Activated gamma-delta T cell treated with Interleukin-2 at 50 U/mL for 16 hours (primary cell): Measurements from ENCODE around the gene COQ8A.
"Not testable (repeated sequence)": the region's sequence is repeated elsewhere in the genome, so short reads cannot be mapped to it uniquely, and the experiment has no call there.

Source experiments
- DNase-seq: peaks from one replicate; pipeline ENCODE4 v3.0.0-alpha.2; 2020

Gene COQ8A

DNA sequence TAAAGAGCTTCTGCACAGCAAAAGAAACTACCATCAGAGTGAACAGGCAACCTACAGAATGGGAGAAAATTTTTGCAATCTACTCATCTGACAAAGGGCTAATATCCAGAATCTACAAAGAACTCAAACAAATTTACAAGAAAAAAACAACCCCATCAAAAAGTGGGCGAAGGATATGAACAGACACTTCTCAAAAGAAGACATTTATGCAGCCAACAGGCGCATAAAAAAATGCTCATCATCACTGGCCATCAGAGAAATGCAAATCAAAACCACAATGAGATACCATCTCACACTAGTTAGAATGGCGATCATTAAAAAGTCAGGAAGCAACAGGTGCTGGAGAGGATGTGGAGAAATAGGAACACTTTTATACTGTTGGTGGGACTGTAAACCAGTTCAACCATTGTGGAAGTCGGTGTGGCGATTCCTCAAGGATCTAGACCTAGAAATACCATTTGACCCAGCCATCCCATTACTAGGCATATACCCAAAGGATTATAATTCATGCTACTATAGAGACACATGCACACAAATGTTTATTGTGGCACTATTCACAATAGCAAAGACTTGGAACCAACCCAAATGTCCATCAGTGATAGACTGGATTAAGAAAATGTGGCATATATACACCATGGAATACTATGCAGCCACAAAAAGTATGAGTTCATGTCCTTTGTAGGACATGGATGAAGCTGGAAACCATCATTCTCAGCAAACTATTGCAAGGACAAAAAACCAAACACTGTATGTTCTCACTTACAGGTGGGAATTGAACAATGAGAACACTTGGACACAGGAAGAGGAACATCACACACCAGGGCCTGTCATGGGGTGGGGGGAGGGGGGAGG lies 10.6 kb upstream of the COQ8A start:
- not testable (repeated sequence) for DNase-seq

DNA sequence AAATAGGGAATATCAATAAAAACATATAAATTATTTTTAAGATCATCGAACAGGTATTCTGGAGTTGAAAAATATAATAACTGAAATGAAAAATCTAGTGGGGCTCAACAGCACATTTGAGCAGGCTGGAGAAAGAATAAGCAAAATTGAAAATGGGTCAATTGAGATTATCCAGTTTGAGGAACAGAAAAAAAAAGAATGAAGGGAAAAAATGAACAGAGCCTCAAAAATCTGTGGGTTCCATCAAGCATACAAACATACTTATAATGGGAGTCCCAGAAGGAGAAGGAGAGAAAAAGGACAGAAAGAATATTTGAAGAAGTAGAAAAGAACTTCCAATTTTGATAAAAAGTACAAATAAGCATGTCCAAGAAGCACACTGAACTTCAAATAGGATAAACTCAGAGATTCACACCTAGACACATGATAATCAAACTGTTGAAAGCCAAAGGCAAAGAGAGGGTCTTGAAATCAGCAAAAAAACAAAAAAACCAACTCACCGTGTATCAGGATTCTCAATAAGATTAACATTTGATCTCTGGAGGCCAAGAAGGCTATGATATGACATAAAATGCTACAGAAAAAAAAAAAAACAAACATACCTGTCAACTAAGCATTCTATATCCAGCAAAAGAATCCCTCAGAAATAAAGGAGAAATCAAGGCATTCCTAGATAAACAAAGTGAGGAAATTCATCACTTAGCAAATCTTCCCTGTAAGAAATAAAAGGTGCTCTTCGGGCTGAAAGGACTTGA lies 5.4 kb upstream of the COQ8A start:
- DNase-seq: no peak

DNA sequence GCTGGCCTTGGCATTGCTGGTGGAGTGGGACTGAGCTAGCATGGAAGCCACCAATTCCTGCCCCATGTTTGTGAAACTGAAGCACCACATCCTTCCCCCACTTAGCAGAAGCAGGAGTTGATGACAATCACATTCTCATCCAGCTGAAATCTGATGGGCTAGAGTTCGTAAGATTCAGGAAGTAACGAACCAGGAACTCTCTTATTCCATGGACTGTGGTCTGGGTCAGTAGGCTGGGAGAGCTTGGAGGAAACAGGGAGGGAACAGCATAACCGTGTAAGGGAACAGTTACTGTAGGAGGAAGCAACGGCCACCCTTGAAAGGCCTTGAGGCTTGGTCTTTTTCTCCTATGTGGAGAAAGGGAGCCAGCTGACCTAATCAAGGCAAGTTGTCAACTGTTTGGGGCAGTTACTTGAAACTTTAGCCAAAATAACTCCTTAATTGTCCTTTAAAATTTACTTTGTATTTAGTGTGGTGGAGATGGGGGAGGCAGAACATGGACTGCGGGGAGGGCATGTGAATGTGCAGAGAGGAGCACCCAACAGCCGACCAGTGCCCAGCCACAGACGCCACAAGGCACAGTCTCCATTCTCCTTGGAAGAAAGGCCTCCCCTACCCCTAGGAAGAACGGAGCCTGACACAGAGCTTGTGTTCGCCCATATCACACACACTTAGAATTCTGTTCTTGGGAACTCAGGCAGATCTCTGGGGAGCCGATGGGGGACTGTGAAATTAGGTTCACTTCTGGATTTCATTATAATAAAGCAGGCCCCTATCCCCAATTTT lies 2.0 kb upstream of the COQ8A start:
- no peak for DNase-seq

DNA sequence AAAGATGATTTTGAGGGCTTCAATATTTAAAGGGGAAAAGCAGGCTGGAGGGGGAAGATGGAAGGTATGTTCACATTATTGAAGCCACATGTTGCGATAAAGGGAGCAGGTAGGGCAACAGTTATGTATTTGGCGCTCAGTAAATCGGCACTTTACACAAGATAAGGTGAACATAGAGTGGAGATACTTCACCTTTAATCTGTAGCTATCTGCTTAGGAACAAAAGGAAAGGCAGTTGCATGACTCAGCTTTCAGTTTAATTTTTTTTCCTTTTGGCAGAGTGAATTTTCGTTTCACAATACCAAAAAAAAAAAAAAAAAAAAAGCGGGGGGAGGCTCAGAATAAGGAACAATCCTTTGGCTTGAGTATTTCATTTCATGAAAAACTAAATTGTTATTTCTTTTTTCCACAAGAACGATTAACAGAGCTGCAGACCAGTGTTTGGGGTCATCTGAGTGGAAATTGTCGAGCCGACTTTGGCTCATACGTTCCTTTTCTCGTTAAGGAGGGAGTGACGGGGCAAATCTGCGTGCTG lies 1.1 kb upstream of the COQ8A start:
- DNase-seq: no peak

DNA sequence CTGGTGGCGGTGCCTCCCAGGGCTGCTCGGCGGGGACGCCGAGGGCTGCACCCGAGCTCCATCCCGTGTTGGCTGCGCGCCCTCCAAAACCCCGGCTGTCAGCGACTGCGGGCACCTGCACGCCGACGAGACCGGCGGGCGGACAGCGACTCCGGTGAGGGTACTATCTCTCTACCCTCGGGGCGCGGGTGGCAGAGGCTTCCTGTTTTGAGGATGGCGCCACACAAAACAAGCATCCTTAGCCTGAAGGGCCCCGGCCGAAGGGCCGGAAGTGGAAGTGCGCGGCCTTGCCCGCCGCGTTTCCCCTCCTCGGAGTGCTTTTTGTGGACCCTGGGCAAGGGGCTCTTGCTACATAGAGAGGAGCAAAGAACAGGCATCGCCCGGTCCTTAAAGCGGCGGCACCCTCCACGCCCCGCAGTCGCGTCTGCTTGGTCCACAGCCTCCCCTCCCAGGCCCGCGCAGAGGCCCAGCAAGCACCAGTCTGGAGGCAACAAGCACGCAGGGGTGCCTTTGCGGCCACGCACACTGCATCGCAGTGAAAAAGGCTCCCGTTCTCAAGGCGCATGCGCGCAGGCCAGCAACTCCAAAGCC lies 561 bp upstream of the COQ8A start:
- peak; percentile 69 for DNase-seq

DNA sequence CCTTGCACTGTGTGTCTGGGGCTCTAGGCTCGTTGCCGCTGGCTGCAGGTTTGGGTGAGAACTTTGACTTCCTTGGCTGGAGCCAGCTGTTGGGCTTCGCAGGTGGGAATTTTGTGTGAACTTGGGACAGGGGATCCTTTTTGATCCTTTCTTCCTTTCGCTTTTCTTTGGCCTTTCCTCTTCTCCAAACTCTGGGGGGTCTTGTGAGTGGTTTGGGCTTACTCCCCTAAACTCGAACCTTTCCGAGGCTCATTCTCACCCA lies 643 bp downstream of the COQ8A start:
- DNase-seq: no peak

DNA sequence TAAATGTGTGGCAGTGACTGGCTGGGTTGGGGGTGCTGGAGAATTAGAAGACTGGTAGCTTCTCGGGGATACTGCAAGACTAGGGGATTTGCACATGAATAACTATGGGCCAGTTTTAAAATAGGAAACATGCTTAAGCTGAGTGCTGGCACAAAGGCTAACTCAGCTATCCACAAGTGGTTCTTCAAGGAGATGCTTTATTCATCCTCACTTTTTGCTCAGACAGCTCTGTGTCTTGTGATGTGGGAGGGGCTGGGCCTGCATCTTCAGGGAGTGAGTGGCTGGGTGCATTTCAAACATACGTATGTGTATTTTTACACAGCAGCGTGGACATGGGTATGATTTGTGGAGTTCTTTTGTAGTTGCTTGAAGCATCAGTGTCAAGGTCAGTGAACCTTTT lies 2.3 kb downstream of the COQ8A start:
- no peak for DNase-seq

DNA sequence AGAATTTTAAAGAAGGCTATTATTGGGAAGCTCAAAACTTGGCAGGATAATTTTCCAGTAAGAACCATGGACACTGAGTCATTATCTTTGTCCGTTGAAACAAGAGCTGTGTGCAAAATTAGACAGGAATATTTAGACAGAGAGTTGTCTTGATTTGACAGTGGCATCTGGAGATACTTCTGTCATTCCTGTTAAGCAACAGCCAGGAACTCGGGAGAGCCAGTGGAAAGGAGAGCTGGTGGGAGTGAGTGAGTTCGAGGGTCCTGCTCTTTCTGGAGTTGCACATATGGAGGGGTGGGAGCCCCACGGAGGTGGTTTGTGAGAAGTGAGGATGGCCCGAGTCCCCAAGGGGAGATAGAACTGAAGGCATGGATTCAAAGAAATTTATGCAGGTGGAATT lies 3.1 kb downstream of the COQ8A start:
- DNase-seq: no peak

DNA sequence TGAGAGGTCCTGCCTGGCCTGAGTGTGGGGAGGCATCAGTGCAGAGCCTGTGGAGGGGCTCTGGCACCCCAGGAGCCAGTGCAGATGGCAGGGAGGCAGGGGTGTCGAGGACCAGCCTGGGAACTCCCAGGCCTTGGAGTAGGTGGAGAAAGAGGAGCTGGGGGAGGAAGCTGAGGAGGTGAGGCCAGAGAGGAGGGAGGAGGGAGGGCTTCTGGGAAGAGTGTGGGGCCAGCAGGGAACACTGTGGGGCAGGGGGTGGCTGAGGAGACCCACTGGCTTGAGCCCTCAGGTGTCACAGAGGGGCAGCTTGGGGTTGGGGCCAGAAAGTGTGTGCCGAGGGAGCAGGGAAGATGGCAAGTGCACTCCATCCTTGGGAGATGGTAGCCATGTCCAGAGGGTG lies 3.8 kb downstream of the COQ8A start:
- DNase-seq: no peak

DNA sequence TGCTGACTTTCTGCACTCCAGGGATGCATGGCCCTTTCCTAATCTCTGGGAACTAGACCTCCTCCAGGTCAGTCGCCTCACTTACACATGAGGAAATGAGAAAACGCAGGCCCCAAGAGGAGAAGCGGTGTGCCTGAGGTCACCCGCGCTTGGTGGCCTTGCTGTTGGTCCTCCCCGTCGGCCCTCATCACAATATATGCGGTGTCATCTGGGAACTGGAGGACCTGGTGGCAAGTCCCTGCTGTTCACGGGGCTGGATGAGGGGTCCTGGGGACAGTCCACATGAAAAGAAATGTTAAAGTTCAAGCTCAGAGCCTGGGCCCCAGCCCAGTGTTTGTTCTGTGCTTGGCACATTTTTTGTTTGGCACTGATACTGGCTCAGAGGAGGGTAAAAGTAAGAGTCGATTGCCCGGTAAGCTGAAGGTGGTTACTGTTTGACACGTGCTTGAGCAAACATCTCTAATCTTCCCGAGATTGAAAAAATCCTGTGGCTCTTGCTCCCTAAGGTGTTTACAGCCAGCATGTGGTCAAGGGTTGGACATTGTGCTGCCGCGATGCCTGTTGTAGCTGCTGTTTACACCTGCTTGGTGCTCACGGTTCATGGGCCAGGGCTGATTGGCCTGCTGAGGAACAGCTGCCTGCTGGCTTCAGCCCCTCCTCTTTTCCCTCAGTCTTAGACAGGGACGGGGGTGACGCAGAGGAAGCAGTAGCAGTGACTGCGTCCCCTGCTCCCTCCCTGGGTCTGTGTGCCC lies 5.2 kb downstream of the COQ8A start:
- no peak for DNase-seq

DNA sequence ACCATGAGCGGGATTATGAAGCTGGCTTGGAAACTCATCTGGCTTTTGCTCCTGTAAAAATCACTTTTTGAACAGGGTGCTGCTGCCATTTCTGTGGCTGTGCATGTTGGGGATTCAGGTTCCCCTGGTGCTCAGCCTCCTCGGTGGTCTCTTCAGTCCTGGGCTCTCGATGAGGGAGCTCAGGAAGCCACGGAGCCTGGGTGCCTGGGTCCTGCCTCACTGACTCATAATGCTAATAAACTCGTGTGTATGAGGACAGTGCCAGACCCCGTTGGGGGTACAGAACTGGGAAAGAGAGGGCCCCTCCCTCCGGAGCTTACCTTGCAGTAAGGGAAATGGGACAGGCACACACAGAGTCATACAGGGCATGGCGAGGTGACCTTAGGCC lies 5.8 kb downstream of the COQ8A start:
- no peak for DNase-seq

DNA sequence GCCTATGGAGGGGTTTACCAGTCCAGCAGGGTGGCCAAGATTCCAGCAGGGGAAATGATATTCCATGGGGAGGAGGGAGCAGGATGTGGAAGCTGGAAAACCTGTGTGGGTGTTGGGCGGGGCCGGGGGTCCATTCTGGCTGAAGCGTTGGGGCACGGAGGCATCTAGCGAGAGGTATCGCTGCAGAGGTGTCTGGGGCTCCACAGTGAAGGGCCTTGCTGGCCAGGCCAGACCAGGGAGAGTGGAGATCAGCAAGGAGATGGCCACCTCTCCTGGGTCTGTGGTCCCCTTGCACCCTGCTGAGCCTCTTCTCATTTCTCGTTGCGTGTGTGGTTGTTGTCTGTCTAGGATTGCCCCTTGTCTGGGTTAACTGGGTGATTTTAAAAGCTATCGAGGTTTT lies 6.2 kb downstream of the COQ8A start:
- DNase-seq: no peak

DNA sequence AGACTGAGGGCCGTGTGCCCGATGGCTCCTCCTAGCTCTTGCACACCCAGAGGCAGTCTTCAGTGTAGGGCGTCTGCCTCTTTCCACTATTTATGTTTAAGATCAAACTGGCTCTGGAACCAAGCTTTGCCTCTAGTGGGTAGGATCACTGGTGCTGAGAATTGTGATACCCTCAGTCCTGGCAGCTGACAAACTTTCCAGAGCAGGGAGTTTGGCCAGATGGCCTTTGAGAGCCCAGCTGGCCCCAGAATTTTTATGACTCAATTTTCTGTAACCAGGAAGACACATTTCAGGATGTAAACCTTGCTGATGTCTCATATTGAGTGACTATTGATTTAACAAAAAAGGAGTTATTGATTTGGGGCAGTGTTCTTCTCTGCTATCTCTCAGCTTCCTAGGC lies 6.7 kb downstream of the COQ8A start:
- DNase-seq: no peak

DNA sequence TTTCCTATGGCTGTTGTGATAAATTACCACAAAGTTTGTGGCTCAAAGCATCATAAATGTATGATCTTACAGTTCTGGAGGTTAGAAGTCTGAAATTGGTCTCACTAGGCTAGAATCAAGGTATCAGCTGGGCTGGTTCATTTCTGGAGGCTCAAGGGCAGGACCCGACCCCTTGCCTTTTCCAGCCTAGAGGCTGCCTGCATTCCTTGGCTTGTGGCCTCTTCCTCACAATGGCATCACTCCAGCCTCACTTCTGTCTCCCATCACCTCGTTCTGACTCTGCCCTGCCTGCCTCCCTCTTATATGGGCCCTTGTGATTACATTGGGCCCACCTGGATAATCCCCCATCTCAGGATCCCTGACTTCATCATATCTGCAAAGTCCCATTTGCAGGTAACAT lies 8.0 kb downstream of the COQ8A start:
- DNase-seq: no peak

DNA sequence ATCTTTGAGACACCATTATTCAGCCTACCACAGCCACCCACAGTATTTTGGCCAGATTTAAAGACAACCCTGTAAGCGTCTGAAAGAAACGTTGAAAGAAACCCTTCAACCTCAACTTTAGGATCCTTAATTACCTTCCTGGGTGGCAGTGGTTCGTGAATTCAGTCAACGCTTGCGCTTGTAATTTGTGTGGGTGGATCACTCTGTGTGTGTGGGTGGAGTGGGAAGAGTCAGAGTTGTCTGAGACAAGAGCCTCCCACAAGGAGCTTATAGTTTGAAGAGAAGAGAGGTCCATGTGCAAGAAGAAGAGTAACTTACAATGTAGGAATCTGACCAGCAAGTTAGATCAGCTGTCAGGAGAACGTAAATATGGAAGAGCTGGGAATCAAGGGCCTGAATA lies 8.4 kb downstream of the COQ8A start:
- no peak for DNase-seq

DNA sequence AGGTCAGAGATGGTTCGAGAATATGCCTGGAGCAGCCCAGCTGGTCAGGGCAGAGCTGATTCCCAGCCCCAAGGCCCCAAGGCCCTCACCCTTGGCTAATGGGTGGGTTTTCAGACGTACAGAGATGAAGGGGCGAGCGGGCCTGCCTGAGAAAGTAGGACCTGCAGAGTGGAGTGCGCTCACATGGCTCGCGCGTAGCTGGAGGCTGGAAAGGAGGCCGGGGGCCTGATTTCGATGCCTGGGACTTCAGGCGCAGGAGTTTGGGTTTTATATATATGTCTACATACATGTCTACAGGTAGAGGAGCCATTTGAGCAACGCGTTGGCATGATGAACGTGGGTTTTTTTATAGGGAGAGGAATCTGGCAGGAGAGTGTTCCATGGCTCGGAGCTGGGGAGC lies 8.9 kb downstream of the COQ8A start:
- DNase-seq: no peak

DNA sequence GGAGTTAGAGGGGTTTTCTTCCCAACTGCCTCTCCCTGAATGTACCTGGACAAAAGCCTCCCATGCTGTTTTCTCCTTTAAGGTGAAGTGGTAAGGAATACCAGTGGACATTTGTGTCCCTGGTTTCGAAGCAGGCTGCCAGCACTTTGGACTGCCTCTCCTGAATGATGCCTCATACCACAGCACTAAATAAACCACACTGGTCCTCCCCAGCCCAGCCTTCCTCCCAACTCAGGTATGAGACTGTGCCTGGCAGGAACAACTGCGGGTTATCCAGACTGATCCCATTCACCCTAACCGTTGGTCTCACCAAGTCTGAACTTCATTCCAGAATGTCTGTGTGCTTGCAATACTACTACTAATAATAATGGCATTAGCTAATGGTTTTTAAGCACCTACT lies 9.3 kb downstream of the COQ8A start:
- no peak for DNase-seq

DNA sequence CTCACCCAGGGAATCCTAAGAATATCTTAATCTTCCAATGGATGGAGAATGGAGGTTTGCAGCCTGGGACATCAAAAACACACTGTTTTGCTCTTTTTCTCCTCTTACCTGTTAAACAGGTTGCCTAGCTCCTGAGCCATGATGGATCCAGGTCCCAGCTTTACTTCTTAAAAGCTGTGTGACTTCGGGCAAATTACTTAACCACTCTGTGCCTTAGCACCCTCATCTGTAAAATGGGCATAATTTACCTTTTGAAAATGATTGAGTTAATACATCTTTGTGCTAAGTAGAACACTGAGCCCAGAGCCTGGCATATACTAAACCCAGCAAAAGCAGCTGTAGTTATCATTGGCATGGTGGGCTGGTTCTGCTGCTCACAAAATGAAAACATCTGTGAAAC lies 10.2 kb downstream of the COQ8A start:
- DNase-seq: no peak

DNA sequence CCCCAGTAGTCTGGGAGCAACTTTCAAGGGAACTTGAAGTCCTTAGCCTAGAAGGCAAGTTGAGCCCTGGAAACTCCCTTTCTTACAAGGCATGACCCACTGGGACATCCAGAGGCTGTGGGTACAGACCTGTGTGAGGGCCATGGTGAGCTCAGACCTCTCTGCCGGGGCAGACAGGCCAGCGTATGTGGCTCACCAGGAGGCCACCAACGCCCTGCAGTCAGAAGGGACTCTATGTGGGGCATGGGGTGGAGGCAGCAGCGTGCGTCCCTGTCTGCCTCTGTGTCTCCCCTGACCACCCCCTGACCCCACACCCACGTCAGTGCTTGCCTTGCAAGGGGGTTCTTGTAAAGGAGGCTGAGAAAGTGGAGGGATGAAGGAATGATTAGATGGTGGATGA lies 10.8 kb downstream of the COQ8A start:
- DNase-seq: no peak

DNA sequence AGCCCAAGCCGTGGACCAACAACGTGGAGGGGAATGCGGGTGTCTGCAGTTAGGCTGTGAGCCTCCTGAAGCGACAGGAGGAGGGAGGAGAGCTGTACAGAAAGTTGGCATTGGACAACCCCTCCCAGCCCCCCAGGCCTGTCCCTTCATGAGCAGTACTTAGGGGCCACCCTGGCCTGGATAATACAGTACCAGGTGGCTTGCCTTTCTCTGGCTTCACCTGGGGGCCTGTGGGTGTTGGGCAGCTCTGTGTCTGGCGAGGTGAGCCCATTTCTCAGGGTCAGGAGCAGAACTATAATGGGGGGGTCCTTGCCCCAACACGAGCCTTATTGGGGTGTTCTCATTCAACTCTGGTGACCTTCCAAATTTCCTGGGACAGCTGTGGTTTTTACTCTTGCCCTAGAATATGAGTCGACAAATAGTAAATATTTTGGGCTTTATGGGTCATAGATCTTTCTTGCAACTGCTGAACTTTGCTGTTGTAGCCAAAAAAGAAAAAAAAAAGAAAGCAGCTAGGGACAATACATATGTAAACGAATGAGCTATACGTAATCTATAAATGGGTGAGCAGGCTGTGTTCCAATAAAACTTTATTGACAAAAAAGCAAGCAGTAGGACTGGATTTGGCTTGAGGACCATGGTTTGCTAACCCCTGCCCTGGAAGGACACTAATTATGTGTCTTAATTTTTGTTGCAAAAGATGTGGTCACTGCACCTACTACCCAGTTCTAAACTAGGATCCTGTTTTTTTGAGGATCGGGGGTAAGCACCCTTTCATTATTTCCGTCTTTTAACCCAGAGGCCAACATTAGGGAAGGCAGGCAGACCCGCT lies 11.4 kb downstream of the COQ8A start:
- no peak for DNase-seq

DNA sequence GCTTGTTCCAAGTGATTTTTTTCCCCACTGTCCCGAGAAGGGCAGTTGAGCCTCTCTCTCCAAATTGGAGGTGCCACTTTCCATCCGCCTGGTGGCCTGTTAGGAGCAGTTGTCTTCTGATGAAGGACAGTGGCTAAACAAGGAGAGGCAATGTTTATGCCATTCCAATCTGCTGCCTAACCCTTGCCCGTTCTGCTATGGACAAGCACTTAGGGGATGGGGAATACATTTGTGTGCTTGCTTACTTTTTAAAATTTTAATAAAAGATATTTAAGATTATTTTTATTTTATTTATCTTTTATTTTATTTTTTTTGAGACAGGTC lies 12.0 kb downstream of the COQ8A start:
- no peak for DNase-seq
